ENCODE data around the gene BACE2.

Gene BACE2

DNA sequence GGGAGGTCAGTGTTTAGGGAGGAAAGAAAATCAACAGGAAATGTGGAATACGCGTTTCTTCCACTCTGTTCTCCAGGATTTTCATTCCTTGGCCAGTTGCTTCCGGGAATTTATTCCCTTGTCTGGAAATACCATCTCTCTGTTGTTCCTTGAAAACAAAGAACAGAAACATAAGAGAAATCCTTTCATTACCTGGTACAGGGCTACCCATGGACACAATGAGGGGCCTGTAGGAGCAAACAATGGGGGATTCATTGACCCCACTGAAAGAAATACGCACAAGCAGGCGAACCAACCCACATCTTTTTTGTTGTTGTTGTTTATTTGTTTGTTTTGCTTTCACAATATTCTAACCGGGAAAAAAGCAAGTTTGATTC lies 20.0 kb upstream of the BACE2 start:
- H3K27ac ChIP-seq = no peak overlapping the region
- no peak for TF ChIP-seq ZFX (IDR thresholded peaks at IDR 0.05; ENCODE audit: borderline replicate concordance)
- TF ChIP-seq, protein P1, sequence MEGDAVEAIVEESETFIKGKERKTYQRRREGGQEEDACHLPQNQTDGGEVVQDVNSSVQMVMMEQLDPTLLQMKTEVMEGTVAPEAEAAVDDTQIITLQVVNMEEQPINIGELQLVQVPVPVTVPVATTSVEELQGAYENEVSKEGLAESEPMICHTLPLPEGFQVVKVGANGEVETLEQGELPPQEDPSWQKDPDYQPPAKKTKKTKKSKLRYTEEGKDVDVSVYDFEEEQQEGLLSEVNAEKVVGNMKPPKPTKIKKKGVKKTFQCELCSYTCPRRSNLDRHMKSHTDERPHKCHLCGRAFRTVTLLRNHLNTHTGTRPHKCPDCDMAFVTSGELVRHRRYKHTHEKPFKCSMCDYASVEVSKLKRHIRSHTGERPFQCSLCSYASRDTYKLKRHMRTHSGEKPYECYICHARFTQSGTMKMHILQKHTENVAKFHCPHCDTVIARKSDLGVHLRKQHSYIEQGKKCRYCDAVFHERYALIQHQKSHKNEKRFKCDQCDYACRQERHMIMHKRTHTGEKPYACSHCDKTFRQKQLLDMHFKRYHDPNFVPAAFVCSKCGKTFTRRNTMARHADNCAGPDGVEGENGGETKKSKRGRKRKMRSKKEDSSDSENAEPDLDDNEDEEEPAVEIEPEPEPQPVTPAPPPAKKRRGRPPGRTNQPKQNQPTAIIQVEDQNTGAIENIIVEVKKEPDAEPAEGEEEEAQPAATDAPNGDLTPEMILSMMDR (IDR thresholded peaks at IDR 0.05) = no peak

DNA sequence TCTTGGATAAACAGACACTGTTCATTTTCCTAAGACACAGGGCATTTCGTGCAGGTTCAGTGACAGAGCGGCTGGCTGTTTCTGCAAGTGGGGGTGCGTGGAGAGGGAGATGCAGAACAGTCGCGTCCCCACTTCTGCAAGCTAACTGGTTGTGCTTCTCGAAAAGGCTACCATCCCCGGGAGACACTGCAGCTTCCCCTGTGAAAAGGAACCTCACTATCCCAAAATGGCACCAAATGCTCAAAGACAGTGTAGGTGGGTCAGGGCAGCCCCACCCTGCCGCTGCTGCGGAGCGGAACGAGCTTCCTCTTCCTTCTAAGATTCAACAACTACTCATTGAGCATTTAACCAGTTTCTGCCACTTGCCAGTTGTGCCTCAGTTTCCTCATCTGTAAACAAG lies 19.2 kb upstream of the BACE2 start:
- TF ChIP-seq, protein P1 (IDR thresholded peaks at IDR 0.05) = no peak
- TF ChIP-seq ZFX (IDR thresholded peaks at IDR 0.05; ENCODE audit: borderline replicate concordance) = no peak
- H3K27ac ChIP-seq = no peak overlapping the region

- no peak overlapping the region for H3K27ac ChIP-seq
- TF ChIP-seq, protein P1 (IDR thresholded peaks at IDR 0.05) = no peak
- TF ChIP-seq ZFX (IDR thresholded peaks at IDR 0.05; ENCODE audit: borderline replicate concordance) = no peak
These were observed 18.8 kb upstream of the BACE2 start for GRCh38 chr21:41149199-41149598.

- H3K27ac ChIP-seq = no peak overlapping the region
- no peak for TF ChIP-seq ZFX (IDR thresholded peaks at IDR 0.05; ENCODE audit: borderline replicate concordance)
- TF ChIP-seq, protein P1 (IDR thresholded peaks at IDR 0.05) = no peak
These were observed 15.8 kb upstream of the BACE2 start for GRCh38 chr21:41152147-41152546.

DNA sequence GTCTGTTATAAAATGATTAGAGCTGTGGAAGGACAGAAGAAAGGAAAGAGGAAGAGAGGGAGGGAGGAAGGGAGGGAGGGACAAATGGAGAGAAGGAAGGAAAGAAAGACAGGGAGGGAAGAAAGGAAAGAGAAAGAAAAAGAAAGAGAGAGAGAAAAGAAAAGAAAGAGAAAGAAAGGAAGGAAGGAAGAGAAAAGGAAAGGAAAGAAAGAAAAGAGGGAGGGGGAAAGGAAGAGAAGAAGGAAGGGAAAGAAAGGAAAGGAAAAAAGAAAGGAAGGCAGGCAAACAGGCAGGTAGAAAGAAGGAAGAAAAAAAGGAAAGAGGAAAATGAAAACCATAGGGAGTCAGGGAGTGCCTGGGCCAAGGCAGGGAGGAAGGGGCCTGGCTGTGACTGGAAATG lies 14.5 kb upstream of the BACE2 start:
- no peak overlapping the region for H3K27ac ChIP-seq
- no peak for TF ChIP-seq ZFX (IDR thresholded peaks at IDR 0.05; ENCODE audit: borderline replicate concordance)
- TF ChIP-seq, protein P1 (IDR thresholded peaks at IDR 0.05) = no peak

DNA sequence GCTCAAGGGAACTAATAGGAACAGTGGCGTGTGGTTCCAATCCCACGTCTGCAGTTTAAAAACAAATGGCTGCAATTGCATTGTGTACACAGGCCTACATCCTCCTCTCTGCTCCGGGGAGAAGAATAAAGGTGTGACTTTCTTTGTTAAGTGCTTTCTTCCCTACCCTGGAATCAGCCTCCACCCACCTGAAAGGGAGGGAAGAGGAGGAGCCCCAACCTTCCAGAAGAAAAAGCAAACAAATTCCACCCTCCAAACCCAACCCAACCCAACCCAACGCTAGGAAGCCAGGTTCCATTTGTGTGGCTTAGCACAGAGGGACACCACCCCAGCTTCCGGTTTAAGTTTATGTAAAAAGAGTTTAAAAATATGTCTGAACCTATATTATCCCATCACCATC lies 11.8 kb upstream of the BACE2 start:
- TF ChIP-seq, protein P1 (IDR thresholded peaks at IDR 0.05) = no peak
- no peak for TF ChIP-seq ZFX (IDR thresholded peaks at IDR 0.05; ENCODE audit: borderline replicate concordance)
- H3K27ac ChIP-seq = no peak overlapping the region

GRCh38 chr21:41158026-41158425 lies 9.9 kb upstream of the BACE2 start:
- no peak for TF ChIP-seq ZFX (IDR thresholded peaks at IDR 0.05; ENCODE audit: borderline replicate concordance)
- TF ChIP-seq, protein P1 (IDR thresholded peaks at IDR 0.05) = no peak

More at GRCh38 chr21:41158026-41158425, 9.9 kb upstream of the BACE2 start:
- H3K27ac ChIP-seq = no peak overlapping the region

Measured in 22Rv1 (cell line).